ENCODE results near the gene FADS6.

Gene FADS6

GRCh38 chr17:74892013-74892841 lies 1.2 kb downstream of the FADS6 start:
- DNase-seq (ENCODE audit: low read depth, low spot score) = no peak

GRCh38 chr17:74890554-74890953 lies 2.9 kb downstream of the FADS6 start:
- DNase-seq (ENCODE audit: low read depth, low spot score) = no peak

- no peak for DNase-seq (ENCODE audit: low read depth, low spot score)
These were observed 5.0 kb downstream of the FADS6 start for GRCh38 chr17:74888469-74888868.

- DNase-seq (ENCODE audit: low read depth, low spot score) = no peak
These were observed 10.1 kb downstream of the FADS6 start for GRCh38 chr17:74883241-74883745.

GRCh38 chr17:74882517-74883240 lies 10.8 kb downstream of the FADS6 start:
- no peak for DNase-seq (ENCODE audit: low read depth, low spot score)

- DNase-seq (ENCODE audit: low read depth, low spot score) = peak; percentile 45
These were observed 12.4 kb downstream of the FADS6 start for GRCh38 chr17:74881073-74881472.

- DNase-seq (ENCODE audit: low read depth, low spot score) = no peak
These were observed 14.1 kb downstream of the FADS6 start for GRCh38 chr17:74879308-74879707.

GRCh38 chr17:74878658-74879057 lies 14.8 kb downstream of the FADS6 start:
- no peak for DNase-seq (ENCODE audit: low read depth, low spot score)

- no peak for DNase-seq (ENCODE audit: low read depth, low spot score)
These were observed 15.6 kb downstream of the FADS6 start for GRCh38 chr17:74877592-74878548.

- peak; percentile 81 for DNase-seq (ENCODE audit: low read depth, low spot score)
These were observed 17.3 kb downstream of the FADS6 start for GRCh38 chr17:74875977-74876593.

- DNase-seq (ENCODE audit: low read depth, low spot score) = no peak
These were observed 18.1 kb downstream of the FADS6 start for GRCh38 chr17:74875155-74875976.

- DNase-seq (ENCODE audit: low read depth, low spot score) = no peak
These were observed 18.8 kb downstream of the FADS6 start for GRCh38 chr17:74874615-74875037.

- no peak for DNase-seq (ENCODE audit: low read depth, low spot score)
These were observed 19.4 kb downstream of the FADS6 start for GRCh38 chr17:74873874-74874614.

- peak; percentile 100 for DNase-seq (ENCODE audit: low read depth, low spot score)
These were observed 20.2 kb downstream of the FADS6 start for GRCh38 chr17:74873037-74873873.

- no peak for DNase-seq (ENCODE audit: low read depth, low spot score)
These were observed 21.0 kb downstream of the FADS6 start, which contains the start of gene FDXR for GRCh38 chr17:74872313-74873036. TSS of gene FDXR (minus strand) at chr17:74872994. CDS start at chr17:74872944, 50 bp downstream.

- DNase-seq (ENCODE audit: low read depth, low spot score) = no peak
These were observed 21.9 kb downstream of the FADS6 start for GRCh38 chr17:74871356-74872076.

- no peak for DNase-seq (ENCODE audit: low read depth, low spot score)
These were observed 22.9 kb downstream of the FADS6 start for GRCh38 chr17:74870512-74870911.

All from ELF-1 (cell line).